Mesothelial cell of epicardium (in vitro differentiated cells): Measurements from ENCODE around the gene ARHGEF3. TPM values are rescaled to one million over a fixed set of nuclear protein-coding genes. Genes with fewer than 3 reads are reported as not detected.

ENCODE experiments used
- DNase-seq, 2 experiments: peaks; one replicate each; pipeline ENCODE4 v3.0.0; 2021; ENCODE audit warnings: low spot score in 2 of 2; ENCODE audit not compliant: unreplicated experiment in 2 of 2
- H3K27ac Mint-ChIP-seq: 2 replicates; pipeline ENCODE4 v1.8.0; 2021; ENCODE audit warnings: mixed read lengths
- H3K27me3 Mint-ChIP-seq: 2 replicates; pipeline ENCODE4 v1.8.0; 2021; ENCODE audit warnings: low read depth, mixed read lengths
- H3K36me3 Mint-ChIP-seq: 2 replicates; pipeline ENCODE4 v1.8.0; 2021; ENCODE audit warnings: mixed read lengths
- H3K4me1 Mint-ChIP-seq: 2 replicates; pipeline ENCODE4 v1.8.0; 2021; ENCODE audit warnings: mixed read lengths
- H3K4me3 Mint-ChIP-seq: 2 replicates; pipeline ENCODE4 v1.8.0; 2021; ENCODE audit warnings: mild to moderate bottlenecking, moderate library complexity, mixed read lengths
- H3K9me3 Mint-ChIP-seq: 2 replicates; pipeline ENCODE4 v1.8.0; 2021; ENCODE audit warnings: mixed read lengths
- CTCF ChIP-seq: fragments of 200-600 bp; sonication (generic); IDR thresholded peaks from one replicate; pipeline ENCODE4 v1.5.0; 2021; ENCODE audit warnings: antibody characterized with exemption; ENCODE audit not compliant: unreplicated experiment
- total RNA-seq: library from RNA; stranded (reverse); gene quantifications from 3 replicates; pipeline ENCODE4 v1.2.1, GENCODE V29; 2021

Gene ARHGEF3
- total RNA-seq, 1 donor from 2014 or later = 29.0 TPM

DNA sequence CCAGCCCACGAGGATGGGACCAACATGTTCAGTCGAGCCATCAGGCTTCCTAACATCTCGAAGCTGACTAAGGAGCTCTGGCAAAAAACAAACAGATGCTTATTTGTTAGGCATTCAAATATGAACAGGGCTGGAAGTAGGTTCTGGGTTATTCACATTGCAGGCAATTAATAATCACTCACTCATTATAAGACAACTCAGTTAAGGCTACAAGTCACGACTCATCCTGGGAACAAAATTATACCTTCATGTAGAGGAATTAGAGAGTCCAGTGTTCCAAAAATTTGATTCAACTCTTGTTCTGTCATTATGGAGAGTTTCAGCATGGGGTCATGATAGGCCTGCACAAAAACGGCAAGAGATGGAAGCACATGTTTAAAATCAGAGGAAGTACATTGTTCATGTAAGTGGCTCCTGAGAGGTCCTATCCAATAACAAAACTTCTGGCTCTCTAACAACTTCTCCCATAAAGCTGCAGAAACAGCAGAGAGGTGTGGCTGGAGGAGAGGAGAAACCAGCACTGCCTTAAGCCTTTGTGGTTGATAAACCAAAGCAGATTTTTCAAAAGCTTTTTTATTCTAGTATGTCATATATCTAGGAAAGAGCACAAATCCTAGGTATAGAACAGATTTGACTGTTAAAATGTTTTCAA is 50.6 kb downstream of the ARHGEF3 start:
- Mint-ChIP-seq H3K9me3 (no peaks in the 10 kb centered on the region), H3K27me3 (no peaks in the 10 kb centered on the region), H3K4me3 (no peak overlapping the region), H3K27ac (peak overlapping the region; percentile 12), H3K4me1 (peaks cover 5% of the 10 kb centered on the region), H3K36me3 (peaks cover 39% of the 10 kb centered on the region)
- DNase-seq = no peak
- TF ChIP-seq CTCF = no peak

DNA sequence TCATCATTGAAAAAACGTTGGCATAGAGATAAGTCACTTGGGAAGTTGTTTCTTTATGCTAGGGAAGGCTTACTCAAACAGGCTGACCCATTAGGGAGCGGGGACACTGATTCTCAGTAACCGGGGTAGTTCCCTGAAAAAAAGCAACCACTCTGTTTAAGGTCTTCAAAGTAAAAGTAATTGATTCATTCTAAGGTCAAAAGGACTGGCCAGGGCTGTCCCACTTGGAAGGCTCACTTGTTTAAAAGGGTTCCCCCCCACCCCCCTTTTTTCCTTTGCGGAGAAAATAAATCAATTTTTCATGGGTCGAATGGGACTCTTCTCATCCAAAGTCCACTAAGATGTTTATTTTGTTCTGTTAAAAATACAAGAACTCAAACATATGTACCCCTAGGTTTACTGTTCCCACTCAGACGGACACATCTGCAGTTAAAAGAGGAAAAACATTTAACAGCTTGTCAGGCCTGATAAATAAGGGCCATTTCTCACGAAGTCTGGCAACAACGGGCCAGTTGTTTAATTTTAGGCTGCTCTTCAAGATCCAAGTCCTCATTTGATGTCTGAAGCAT is 53.0 kb downstream of the ARHGEF3 start:
- Mint-ChIP-seq H3K27me3 (no peaks in the 10 kb centered on the region), H3K4me3 (no peak overlapping the region), H3K4me1 (peaks cover 5% of the 10 kb centered on the region), H3K36me3 (peaks cover 48% of the 10 kb centered on the region), H3K9me3 (no peaks in the 10 kb centered on the region), H3K27ac (no peak overlapping the region)
- no peak for DNase-seq
- no peak for TF ChIP-seq CTCF

GRCh38 chr3:56747150-56747549 is 54.6 kb downstream of the ARHGEF3 start:
- DNase-seq = no peak
- no peak overlapping the region for H3K4me3 Mint-ChIP-seq
- no peak overlapping the region for H3K27ac Mint-ChIP-seq
- peaks cover 40% of the 10 kb centered on the region for H3K36me3 Mint-ChIP-seq
- no peaks in the 10 kb centered on the region for H3K27me3 Mint-ChIP-seq
- H3K4me1 Mint-ChIP-seq = peaks cover 15% of the 10 kb centered on the region
- TF ChIP-seq CTCF = no peak
- no peaks in the 10 kb centered on the region for H3K9me3 Mint-ChIP-seq

DNA sequence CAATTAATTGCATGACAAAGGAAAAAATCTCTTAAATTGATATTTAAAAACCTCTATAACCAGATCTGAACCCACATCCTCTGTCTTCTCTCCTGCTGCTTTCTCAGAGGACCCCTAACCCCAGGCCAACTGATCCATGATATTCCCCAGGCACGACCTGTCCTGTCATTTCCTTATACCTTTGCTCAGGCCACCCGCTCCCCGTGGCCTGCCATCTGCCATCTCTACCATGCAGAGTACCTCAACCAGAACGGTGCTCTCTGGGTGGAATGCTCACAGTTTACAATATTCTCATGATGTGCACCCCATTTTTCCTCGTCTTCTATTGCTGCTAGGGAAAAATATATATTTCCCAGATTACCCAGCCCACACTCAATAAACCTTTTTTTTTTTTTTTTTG is 57.7 kb downstream of the ARHGEF3 start:
- Mint-ChIP-seq H3K4me1 (peaks cover 11% of the 10 kb centered on the region), H3K27me3 (no peaks in the 10 kb centered on the region), H3K27ac (no peak overlapping the region), H3K36me3 (peaks cover 29% of the 10 kb centered on the region), H3K4me3 (no peak overlapping the region), H3K9me3 (no peaks in the 10 kb centered on the region)
- no peak for DNase-seq
- no peak for TF ChIP-seq CTCF

- H3K27me3 Mint-ChIP-seq = no peaks in the 10 kb centered on the region
- TF ChIP-seq CTCF = no peak
- no peak overlapping the region for H3K4me3 Mint-ChIP-seq
- peaks cover 29% of the 10 kb centered on the region for H3K36me3 Mint-ChIP-seq
- H3K4me1 Mint-ChIP-seq = peaks cover 11% of the 10 kb centered on the region
- no peaks in the 10 kb centered on the region for H3K9me3 Mint-ChIP-seq
- DNase-seq = no peak
- peak overlapping the region; percentile 48 for H3K27ac Mint-ChIP-seq
These were observed 58.9 kb downstream of the ARHGEF3 start for GRCh38 chr3:56742887-56743286.

GRCh38 chr3:56739036-56739435 is 62.7 kb downstream of the ARHGEF3 start:
- H3K27ac Mint-ChIP-seq = no peak overlapping the region
- no peak for TF ChIP-seq CTCF
- H3K27me3 Mint-ChIP-seq = no peaks in the 10 kb centered on the region
- no peak for DNase-seq
- no peaks in the 10 kb centered on the region for H3K9me3 Mint-ChIP-seq
- H3K36me3 Mint-ChIP-seq = peaks cover 20% of the 10 kb centered on the region
- no peak overlapping the region for H3K4me3 Mint-ChIP-seq
- H3K4me1 Mint-ChIP-seq = peaks cover 11% of the 10 kb centered on the region
